Measurements from ENCODE around the gene SLC15A1.

Gene SLC15A1

DNA sequence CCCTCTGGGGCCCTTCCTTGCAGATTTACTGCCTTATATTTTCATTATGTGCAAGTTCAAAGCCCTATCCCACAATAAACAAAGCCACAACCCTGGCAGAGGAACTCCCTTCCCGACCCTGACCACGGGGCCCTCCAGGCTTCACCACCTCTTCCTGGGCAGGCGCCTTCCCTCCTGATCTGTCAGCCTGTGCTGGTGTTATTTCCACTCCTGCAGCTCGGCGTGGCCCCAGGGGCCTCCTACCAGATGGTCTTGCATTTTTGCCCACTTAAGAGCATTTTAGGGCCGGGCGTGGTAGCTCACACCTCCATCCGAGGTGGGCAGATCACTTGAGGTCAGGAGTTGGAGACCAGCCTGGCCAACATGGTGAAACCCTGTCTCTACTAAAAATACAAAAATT, 22.8 kb downstream of the SLC15A1 start:
- DNase-seq (ENCODE audit: extremely low read depth, insufficient read length), result no peak
- H3K4me3 ChIP-seq (replicated peaks; ENCODE audit: low read depth, low read length), result no peak overlapping the region
- TF ChIP-seq, protein P1, sequence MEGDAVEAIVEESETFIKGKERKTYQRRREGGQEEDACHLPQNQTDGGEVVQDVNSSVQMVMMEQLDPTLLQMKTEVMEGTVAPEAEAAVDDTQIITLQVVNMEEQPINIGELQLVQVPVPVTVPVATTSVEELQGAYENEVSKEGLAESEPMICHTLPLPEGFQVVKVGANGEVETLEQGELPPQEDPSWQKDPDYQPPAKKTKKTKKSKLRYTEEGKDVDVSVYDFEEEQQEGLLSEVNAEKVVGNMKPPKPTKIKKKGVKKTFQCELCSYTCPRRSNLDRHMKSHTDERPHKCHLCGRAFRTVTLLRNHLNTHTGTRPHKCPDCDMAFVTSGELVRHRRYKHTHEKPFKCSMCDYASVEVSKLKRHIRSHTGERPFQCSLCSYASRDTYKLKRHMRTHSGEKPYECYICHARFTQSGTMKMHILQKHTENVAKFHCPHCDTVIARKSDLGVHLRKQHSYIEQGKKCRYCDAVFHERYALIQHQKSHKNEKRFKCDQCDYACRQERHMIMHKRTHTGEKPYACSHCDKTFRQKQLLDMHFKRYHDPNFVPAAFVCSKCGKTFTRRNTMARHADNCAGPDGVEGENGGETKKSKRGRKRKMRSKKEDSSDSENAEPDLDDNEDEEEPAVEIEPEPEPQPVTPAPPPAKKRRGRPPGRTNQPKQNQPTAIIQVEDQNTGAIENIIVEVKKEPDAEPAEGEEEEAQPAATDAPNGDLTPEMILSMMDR (IDR thresholded peaks at IDR 0.05; ENCODE audit: insufficient read depth, low read length, poor library complexity, severe bottlenecking), result no peak
- no peaks in the 10 kb centered on the region for H3K36me3 ChIP-seq (ENCODE audit: control insufficient read depth, insufficient read depth, low read length)
- H3K27me3 ChIP-seq (replicated peaks; ENCODE audit: control insufficient read depth, insufficient read depth, low read length), result no peaks in the 10 kb centered on the region; the same call in 1 of the 2 replicates

DNA sequence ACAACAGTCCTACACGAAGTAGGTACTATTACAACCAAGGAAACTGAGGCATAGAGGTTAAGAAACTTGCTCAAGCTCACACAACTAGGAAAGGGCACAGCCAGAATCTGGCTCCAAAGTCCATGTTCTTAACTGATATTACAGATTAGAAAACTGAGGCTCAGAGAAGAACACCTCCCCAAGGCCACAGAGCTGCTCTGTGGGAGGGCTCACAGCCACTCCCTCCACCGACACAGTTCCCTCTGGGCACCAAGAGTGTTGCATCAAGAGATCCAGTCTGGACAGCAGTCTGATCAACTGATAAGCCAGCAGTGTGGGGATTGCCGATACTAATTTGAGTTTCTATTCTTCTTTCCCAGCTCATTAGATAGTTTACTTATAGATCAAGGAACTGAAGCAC, 29.5 kb downstream of the SLC15A1 start:
- DNase-seq (ENCODE audit: extremely low read depth, insufficient read length), result no peak
- Histone ChIP-seq H3K4me3 (replicated peaks; ENCODE audit: low read depth, low read length) (no peak overlapping the region), H3K36me3 (ENCODE audit: control insufficient read depth, insufficient read depth, low read length) (no peaks in the 10 kb centered on the region), H3K27me3 (replicated peaks; ENCODE audit: control insufficient read depth, insufficient read depth, low read length) (no peaks in the 10 kb centered on the region; the same call in 1 of the 2 replicates)
- TF ChIP-seq, protein P1 (IDR thresholded peaks at IDR 0.05; ENCODE audit: insufficient read depth, low read length, poor library complexity, severe bottlenecking), result no peak

DNA sequence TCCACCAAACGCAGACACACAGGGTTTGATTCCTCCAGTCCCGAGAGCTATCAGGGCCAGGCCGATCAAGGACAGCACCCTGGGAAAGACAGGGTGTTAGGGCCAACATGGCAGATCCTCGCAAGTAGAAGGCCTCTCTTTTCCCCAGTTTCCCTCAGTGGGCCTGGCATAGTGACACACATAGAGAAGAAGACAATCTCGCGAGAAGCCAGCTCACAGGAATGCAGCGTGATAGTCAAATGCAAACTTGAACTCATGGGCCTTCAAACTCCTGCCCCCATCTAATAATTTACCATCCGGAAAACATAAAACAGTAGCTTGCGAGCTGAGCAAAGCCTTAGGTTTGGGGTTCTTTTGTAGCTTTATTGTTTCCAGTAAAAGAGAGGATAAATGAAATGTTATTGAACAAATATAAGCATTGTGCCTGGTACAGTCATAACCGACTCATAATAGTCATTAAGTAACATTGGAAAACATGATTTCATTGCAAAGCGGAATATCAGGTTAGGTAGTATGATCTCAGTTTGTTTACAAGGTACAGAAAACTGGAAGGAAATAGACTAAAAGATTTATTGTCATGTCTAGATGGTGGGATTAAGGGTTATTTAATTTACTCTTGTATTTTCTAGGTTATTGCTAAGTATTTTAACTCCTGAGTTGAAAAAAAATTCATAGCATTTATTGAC, 30.5 kb downstream of the SLC15A1 start:
- DNase-seq (ENCODE audit: extremely low read depth, insufficient read length), result no peak
- TF ChIP-seq, protein P1 (IDR thresholded peaks at IDR 0.05; ENCODE audit: insufficient read depth, low read length, poor library complexity, severe bottlenecking), result no peak
- no peak overlapping the region for H3K4me3 ChIP-seq (replicated peaks; ENCODE audit: low read depth, low read length)
- no peaks in the 10 kb centered on the region for H3K36me3 ChIP-seq (ENCODE audit: control insufficient read depth, insufficient read depth, low read length)
- H3K27me3 ChIP-seq (replicated peaks; ENCODE audit: control insufficient read depth, insufficient read depth, low read length), result no peaks in the 10 kb centered on the region; the same call in 1 of the 2 replicates

DNA sequence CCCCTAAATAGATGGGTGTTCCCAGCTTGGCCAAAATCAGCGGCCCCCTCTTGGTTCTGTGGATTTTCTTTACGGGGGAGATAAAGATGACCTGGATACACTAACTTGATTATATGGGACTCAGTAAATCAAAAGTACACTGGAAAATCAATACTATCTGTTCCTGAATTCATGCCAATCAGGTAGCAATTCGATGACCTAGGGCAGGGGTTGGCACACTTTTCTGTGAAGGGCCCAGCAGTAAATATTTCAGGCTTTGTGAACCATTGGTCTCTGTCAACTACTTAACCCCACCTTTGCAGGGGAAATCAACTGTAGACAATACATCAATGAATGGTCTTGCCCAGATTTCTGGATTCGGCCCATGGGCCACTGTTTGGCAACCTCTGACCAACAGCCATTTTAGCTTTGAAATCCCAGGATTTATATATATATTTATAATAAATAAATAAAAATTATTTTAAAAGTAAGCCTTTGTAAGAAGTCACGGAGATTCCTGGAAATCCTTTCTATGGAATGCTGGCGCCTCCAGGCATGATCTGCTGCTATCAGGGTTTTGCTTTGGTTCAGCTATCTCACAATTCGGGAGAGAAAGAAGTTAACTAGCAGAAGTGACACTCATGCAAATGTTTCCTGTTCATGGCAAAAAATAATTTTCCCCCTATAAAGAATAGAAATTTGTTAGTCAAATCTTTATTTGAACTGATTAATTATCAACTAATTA, 32.8 kb downstream of the SLC15A1 start:
- no peaks in the 10 kb centered on the region; the same call in 1 of the 2 replicates for H3K27me3 ChIP-seq (replicated peaks; ENCODE audit: control insufficient read depth, insufficient read depth, low read length)
- H3K36me3 ChIP-seq (ENCODE audit: control insufficient read depth, insufficient read depth, low read length), result no peaks in the 10 kb centered on the region
- no peak overlapping the region for H3K4me3 ChIP-seq (replicated peaks; ENCODE audit: low read depth, low read length)
- TF ChIP-seq, protein P1 (IDR thresholded peaks at IDR 0.05; ENCODE audit: insufficient read depth, low read length, poor library complexity, severe bottlenecking), result no peak
- DNase-seq (ENCODE audit: extremely low read depth, insufficient read length), result no peak

DNA sequence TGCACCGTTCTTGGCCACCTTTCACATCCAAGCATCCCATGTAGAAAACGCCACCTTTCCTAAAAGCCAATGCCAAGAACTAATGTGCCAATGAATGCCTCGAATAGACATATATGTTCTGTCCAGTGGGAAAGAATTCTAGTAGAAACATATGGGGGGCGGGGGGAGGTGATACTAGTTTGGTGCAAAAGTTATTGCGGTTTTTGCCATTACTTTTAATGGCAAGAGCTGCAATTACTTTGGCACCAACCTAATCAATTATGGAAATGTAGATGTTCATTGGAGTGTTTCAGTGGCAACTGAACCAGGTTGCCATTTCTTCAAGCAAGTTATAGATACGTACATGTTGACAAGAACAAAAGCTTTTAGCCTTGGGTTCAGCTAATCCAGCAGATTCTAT, 34.6 kb downstream of the SLC15A1 start:
- Histone ChIP-seq H3K27me3 (replicated peaks; ENCODE audit: control insufficient read depth, insufficient read depth, low read length) (no peaks in the 10 kb centered on the region; the same call in 1 of the 2 replicates), H3K4me3 (replicated peaks; ENCODE audit: low read depth, low read length) (no peak overlapping the region), H3K36me3 (ENCODE audit: control insufficient read depth, insufficient read depth, low read length) (no peaks in the 10 kb centered on the region)
- TF ChIP-seq, protein P1 (IDR thresholded peaks at IDR 0.05; ENCODE audit: insufficient read depth, low read length, poor library complexity, severe bottlenecking), result no peak
- DNase-seq (ENCODE audit: extremely low read depth, insufficient read length), result no peak

Measured in GM06990 (cell line).